ENCODE results near the gene CHAD.

- TF ChIP-seq CTCF (IDR thresholded peaks at IDR 0.05; ENCODE audit: low read depth, low read length, poor library complexity, severe bottlenecking) (no peak), EZH2phosphoT487 (IDR thresholded peaks at IDR 0.05; ENCODE audit: borderline replicate concordance, low read length) (no peak)
Measured at GRCh38 chr17:50502301-50502990, 33.8 kb upstream of the CHAD start.

Data from DOHH2 (cell line).